Measurements from ENCODE around the gene PRPF40A. TPM values are rescaled to one million over a fixed set of nuclear protein-coding genes. Genes with fewer than 3 reads are reported as not detected.

Gene PRPF40A
- total and polyA plus RNA-seq, 2 of the 13 experiments (the other 11 are each of a cell fraction or from before 2014, with no cell fraction given): 146 to 207 TPM

DNA sequence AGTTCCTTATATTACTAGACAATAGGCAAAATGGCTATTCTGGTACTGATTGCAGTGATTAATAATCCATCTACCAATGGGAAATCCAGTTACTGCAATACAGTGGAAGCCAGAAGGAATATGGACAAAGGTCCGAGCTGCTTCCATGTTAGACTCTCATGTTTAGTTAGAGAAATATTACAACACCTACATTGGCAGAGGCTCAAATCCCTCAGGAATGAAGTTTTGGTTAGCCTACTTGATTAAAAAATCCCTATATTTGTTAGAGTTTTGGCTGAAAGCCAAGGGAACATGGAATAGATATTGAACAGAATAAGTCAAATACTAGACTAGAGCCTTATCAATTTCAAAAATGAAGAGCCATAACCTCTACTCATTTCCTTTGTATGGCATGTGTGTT lies 49.7 kb upstream of the PRPF40A start:
- H2AFZ ChIP-seq (ENCODE audit: low read length): no peak overlapping the region
- no peak for TF ChIP-seq CENPT (CRISPR knock-in tag; IDR thresholded peaks at IDR 0.05; ENCODE audit: low read depth)
- no peak for TF ChIP-seq MED1 (CRISPR knock-in tag; IDR thresholded peaks at IDR 0.05)
- no peak for TF ChIP-seq HNRNPH1 (optimal IDR thresholded peaks at IDR 0.05; ENCODE audit: low read depth, low read length)
- TF ChIP-seq HMGXB3 (CRISPR knock-in tag; IDR thresholded peaks at IDR 0.05; ENCODE audit: borderline replicate concordance): no peak
- no peak for TF ChIP-seq ZNF644 (CRISPR knock-in tag; IDR thresholded peaks at IDR 0.05; ENCODE audit: low read depth)
- no peak for TF ChIP-seq HOXD1 (CRISPR knock-in tag; IDR thresholded peaks at IDR 0.05)
- TF ChIP-seq, protein P1, sequence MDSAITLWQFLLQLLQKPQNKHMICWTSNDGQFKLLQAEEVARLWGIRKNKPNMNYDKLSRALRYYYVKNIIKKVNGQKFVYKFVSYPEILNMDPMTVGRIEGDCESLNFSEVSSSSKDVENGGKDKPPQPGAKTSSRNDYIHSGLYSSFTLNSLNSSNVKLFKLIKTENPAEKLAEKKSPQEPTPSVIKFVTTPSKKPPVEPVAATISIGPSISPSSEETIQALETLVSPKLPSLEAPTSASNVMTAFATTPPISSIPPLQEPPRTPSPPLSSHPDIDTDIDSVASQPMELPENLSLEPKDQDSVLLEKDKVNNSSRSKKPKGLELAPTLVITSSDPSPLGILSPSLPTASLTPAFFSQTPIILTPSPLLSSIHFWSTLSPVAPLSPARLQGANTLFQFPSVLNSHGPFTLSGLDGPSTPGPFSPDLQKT (CRISPR knock-in tag; IDR thresholded peaks at IDR 0.05; ENCODE audit: borderline replicate concordance): no peak
- TF ChIP-seq ZNF678 (CRISPR knock-in tag; IDR thresholded peaks at IDR 0.05): no peak
- TF ChIP-seq, protein P2, sequence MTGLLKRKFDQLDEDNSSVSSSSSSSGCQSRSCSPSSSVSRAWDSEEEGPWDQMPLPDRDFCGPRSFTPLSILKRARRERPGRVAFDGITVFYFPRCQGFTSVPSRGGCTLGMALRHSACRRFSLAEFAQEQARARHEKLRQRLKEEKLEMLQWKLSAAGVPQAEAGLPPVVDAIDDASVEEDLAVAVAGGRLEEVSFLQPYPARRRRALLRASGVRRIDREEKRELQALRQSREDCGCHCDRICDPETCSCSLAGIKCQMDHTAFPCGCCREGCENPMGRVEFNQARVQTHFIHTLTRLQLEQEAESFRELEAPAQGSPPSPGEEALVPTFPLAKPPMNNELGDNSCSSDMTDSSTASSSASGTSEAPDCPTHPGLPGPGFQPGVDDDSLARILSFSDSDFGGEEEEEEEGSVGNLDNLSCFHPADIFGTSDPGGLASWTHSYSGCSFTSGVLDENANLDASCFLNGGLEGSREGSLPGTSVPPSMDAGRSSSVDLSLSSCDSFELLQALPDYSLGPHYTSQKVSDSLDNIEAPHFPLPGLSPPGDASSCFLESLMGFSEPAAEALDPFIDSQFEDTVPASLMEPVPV (CRISPR knock-in tag; IDR thresholded peaks at IDR 0.05): no peak
- TF ChIP-seq, protein P3, sequence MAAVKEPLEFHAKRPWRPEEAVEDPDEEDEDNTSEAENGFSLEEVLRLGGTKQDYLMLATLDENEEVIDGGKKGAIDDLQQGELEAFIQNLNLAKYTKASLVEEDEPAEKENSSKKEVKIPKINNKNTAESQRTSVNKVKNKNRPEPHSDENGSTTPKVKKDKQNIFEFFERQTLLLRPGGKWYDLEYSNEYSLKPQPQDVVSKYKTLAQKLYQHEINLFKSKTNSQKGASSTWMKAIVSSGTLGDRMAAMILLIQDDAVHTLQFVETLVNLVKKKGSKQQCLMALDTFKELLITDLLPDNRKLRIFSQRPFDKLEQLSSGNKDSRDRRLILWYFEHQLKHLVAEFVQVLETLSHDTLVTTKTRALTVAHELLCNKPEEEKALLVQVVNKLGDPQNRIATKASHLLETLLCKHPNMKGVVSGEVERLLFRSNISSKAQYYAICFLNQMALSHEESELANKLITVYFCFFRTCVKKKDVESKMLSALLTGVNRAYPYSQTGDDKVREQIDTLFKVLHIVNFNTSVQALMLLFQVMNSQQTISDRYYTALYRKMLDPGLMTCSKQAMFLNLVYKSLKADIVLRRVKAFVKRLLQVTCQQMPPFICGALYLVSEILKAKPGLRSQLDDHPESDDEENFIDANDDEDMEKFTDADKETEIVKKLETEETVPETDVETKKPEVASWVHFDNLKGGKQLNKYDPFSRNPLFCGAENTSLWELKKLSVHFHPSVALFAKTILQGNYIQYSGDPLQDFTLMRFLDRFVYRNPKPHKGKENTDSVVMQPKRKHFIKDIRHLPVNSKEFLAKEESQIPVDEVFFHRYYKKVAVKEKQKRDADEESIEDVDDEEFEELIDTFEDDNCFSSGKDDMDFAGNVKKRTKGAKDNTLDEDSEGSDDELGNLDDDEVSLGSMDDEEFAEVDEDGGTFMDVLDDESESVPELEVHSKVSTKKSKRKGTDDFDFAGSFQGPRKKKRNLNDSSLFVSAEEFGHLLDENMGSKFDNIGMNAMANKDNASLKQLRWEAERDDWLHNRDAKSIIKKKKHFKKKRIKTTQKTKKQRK (IDR thresholded peaks at IDR 0.05; ENCODE audit: low read length): no peak
- no peak for TF ChIP-seq ELF1 (CRISPR knock-in tag; IDR thresholded peaks at IDR 0.05)
- TF ChIP-seq JUND (CRISPR knock-in tag; IDR thresholded peaks at IDR 0.05): no peak
- no peak for TF ChIP-seq FOXP4 (CRISPR knock-in tag; IDR thresholded peaks at IDR 0.05)

More for the DNA sequence above, 49.7 kb upstream of the PRPF40A start:
- Histone ChIP-seq H3K9ac (ENCODE audit: insufficient read depth, low read depth, low read length) (no peak overlapping the region), H3K4me3 (replicated peaks in 1 of 3; ENCODE audit: insufficient read depth in 1 of 3, low read depth in 2 of 3, low read length in 3 of 3) (no peak overlapping the region), H3K36me3 (replicated peaks in 1 of 2; ENCODE audit: control insufficient read depth in 1 of 2, insufficient read depth in 2 of 2, low read length in 2 of 2) (peaks cover 0 to 8% of the 10 kb centered on the region in 2 experiments; a peak in 3 of 5 replicates), H3K79me2 (ENCODE audit: insufficient read depth, low read length) (no peaks in the 10 kb centered on the region), H3K4me1 (ENCODE audit: insufficient read depth, low read length) (peaks cover 9% of the 10 kb centered on the region; the same call in 1 of the 2 replicates), H3K9me3 (ENCODE audit: low read length) (no peaks in the 10 kb centered on the region), H3K4me2 (ENCODE audit: low read depth, low read length) (no peak overlapping the region), H3K27ac (ENCODE audit: extremely low read length, insufficient read depth, low read length) (no peak overlapping the region), H4K20me1 (ENCODE audit: insufficient read depth, low read length) (no peaks in the 10 kb centered on the region), H3K27me3 (ENCODE audit: control insufficient read depth in 1 of 2, insufficient read depth in 2 of 2, low read length in 2 of 2) (no peaks in the 10 kb centered on the region)
- FAIRE-seq: no peak
- no peak for DNase-seq (ENCODE audit: low spot score)
- intact Hi-C loops (cut with micrococcal nuclease; ENCODE audit: unreplicated experiment) (no loop called here), in situ Hi-C loops (cut with HindIII; ENCODE audit: extremely low pct_ligation_motif_present, low pct_unique_long_range_greater_than_20kb) (no loop called here)
- CTCF ChIA-PET (ENCODE audit: low intra/inter-chr PET ratio, low total read pairs): no interaction called here
- no TSS peak for BruUV-seq (replicated peaks)
- ATAC-seq: no peak
- POLR2A ChIA-PET: no interaction called here
- 89% methylated on average over 1 of the region's 1 CpG for WGBS (ENCODE audit: low lambda C conversion rate)

Data from HepG2 (cell line).